ENCODE results near the gene CDC20.
"Not testable (repeated sequence)": the region's sequence is repeated elsewhere in the genome, so short reads cannot be mapped to it uniquely, and the experiment has no call there.

CDC20 gene

GRCh38 chr1:43358121-43358745, 548 bp upstream of the CDC20 start:
- DNase-seq = peak; percentile 19

- DNase-seq = no peak
These were observed 915 bp downstream of the CDC20 start for GRCh38 chr1:43359696-43360095.

GRCh38 chr1:43360616-43361015, 1.8 kb downstream of the CDC20 start:
- no peak for DNase-seq

GRCh38 chr1:43363283-43363934, 4.6 kb downstream of the CDC20 start:
- DNase-seq = no peak

GRCh38 chr1:43363935-43364525, 5.2 kb downstream of the CDC20 start:
- no peak for DNase-seq

- no peak for DNase-seq
These were observed 6.9 kb downstream of the CDC20 start for GRCh38 chr1:43365678-43366077.

GRCh38 chr1:43366179-43366578, 7.4 kb downstream of the CDC20 start:
- no peak for DNase-seq

GRCh38 chr1:43366601-43367025, 7.8 kb downstream of the CDC20 start:
- no peak for DNase-seq

- DNase-seq = no peak
These were observed 8.5 kb downstream of the CDC20 start for GRCh38 chr1:43367026-43367903.

GRCh38 chr1:43367904-43368645, 9.3 kb downstream of the CDC20 start, which contains the start of gene ELOVL1:
Gene ELOVL1, minus strand, starts transcription at chr1:43368011. Its CDS starts 2,402 bp downstream, at chr1:43365609.
- peak; percentile 54 for DNase-seq

- no peak for DNase-seq
These were observed 9.9 kb downstream of the CDC20 start for GRCh38 chr1:43368646-43369020.

- DNase-seq = not testable (repeated sequence)
These were observed 11.0 kb downstream of the CDC20 start for GRCh38 chr1:43369779-43370178.

GRCh38 chr1:43370564-43370963, 11.8 kb downstream of the CDC20 start:
- no peak for DNase-seq

GRCh38 chr1:43372172-43372571, 13.4 kb downstream of the CDC20 start:
- no peak for DNase-seq

GRCh38 chr1:43373066-43373940, 14.5 kb downstream of the CDC20 start:
- no peak for DNase-seq

GRCh38 chr1:43376723-43377235, 18.0 kb downstream of the CDC20 start:
- no peak for DNase-seq

GRCh38 chr1:43377831-43378230, 19.1 kb downstream of the CDC20 start:
- no peak for DNase-seq

GRCh38 chr1:43379476-43379875, 20.7 kb downstream of the CDC20 start:
- DNase-seq = no peak

GRCh38 chr1:43381612-43382011, 22.8 kb downstream of the CDC20 start:
- no peak for DNase-seq

- DNase-seq = no peak
These were observed 23.4 kb downstream of the CDC20 start for GRCh38 chr1:43382027-43382779.

GRCh38 chr1:43383449-43383848, 24.7 kb downstream of the CDC20 start:
- no peak for DNase-seq
